Measurements from ENCODE around the gene IPPK. TPM values are rescaled to one million over a fixed set of nuclear protein-coding genes. Genes with fewer than 3 reads are reported as not detected.

The IPPK gene
- 39.5 TPM for total RNA-seq

- peaks cover 49% of the 10 kb centered on the region for H3K4me1 ChIP-seq
- no peaks in the 10 kb centered on the region for H3K9me3 ChIP-seq
- peak within 1 kb of the TSS; percentile 76 to 80 for H3K4me3 ChIP-seq
- intact Hi-C loops (cut with DNase I) = loop anchor here (5.0 kb wide), 1 partner anchor 92 kb away; the partner anchor contains the start of gene BICD2
- DNase-seq (ENCODE audit: extremely low spot score in 2 of 2) = peak in 1 of 2 donors; percentile 99
- peak within 1 kb of the TSS; percentile 82 for H3K27ac ChIP-seq
- no peaks in the 10 kb centered on the region for H3K27me3 ChIP-seq
- H3K36me3 ChIP-seq = no peaks in the 10 kb centered on the region
- TF ChIP-seq POLR2AphosphoS5 (IDR thresholded peaks at IDR 0.05; ENCODE audit: insufficient read depth in 1 of 2, low read depth in 1 of 2) (peak; percentile 95 to 96), CTCF (IDR thresholded peaks at IDR 0.05) (no peak), POLR2A (IDR thresholded peaks at IDR 0.05) (peak in 1 of 2 donors; percentile 39)
Observed at GRCh38 chr9:92669890-92670708, at the start of gene IPPK. IPPK (minus strand) TSS chr9:92670131; CDS start chr9:92669988, 143 bp downstream.

GRCh38 chr9:92719028-92719647, 49.2 kb upstream of the IPPK start:
- Histone ChIP-seq H3K27ac (no peak overlapping the region), H3K27me3 (no peaks in the 10 kb centered on the region), H3K9me3 (no peaks in the 10 kb centered on the region), H3K4me1 (peaks cover 56% of the 10 kb centered on the region), H3K4me3 (no peak overlapping the region), H3K36me3 (peaks cover 0 to 63% of the 10 kb centered on the region in 2 donors)
- intact Hi-C loops (cut with DNase I) = loop anchor here (2.0 kb wide), 1 partner anchor 72 kb away; no protein-coding TSS in a partner anchor
- DNase-seq (ENCODE audit: extremely low spot score in 2 of 2) = no peak
- TF ChIP-seq POLR2A (IDR thresholded peaks at IDR 0.05) (no peak), POLR2AphosphoS5 (IDR thresholded peaks at IDR 0.05; ENCODE audit: insufficient read depth in 1 of 2, low read depth in 1 of 2) (no peak), CTCF (IDR thresholded peaks at IDR 0.05) (no peak)

- intact Hi-C loops (cut with DNase I) = loop anchor here (2.0 kb wide), 1 partner anchor 72 kb away; no protein-coding TSS in a partner anchor
- TF ChIP-seq POLR2AphosphoS5 (IDR thresholded peaks at IDR 0.05; ENCODE audit: insufficient read depth in 1 of 2, low read depth in 1 of 2) = peak in 1 of 2 donors; percentile 19
- no peak for TF ChIP-seq CTCF (IDR thresholded peaks at IDR 0.05)
- no peak for TF ChIP-seq POLR2A (IDR thresholded peaks at IDR 0.05)
- Histone ChIP-seq H3K27ac (peak overlapping the region; percentile 70), H3K27me3 (no peaks in the 10 kb centered on the region), H3K4me3 (no peak overlapping the region), H3K9me3 (no peaks in the 10 kb centered on the region), H3K4me1 (peaks cover 49% of the 10 kb centered on the region), H3K36me3 (peaks cover 0 to 71% of the 10 kb centered on the region in 2 donors)
- DNase-seq (ENCODE audit: extremely low spot score in 2 of 2) = no peak
Observed at GRCh38 chr9:92718086-92719001, 48.4 kb upstream of the IPPK start.

- TF ChIP-seq POLR2AphosphoS5 (IDR thresholded peaks at IDR 0.05; ENCODE audit: insufficient read depth in 1 of 2, low read depth in 1 of 2) (no peak), CTCF (IDR thresholded peaks at IDR 0.05) (no peak), POLR2A (IDR thresholded peaks at IDR 0.05) (no peak)
- no peaks in the 10 kb centered on the region for H3K9me3 ChIP-seq
- peak overlapping the region; percentile 70 for H3K27ac ChIP-seq
- H3K36me3 ChIP-seq = peaks cover 0 to 78% of the 10 kb centered on the region in 2 donors
- H3K27me3 ChIP-seq = no peaks in the 10 kb centered on the region
- peaks cover 40% of the 10 kb centered on the region for H3K4me1 ChIP-seq
- no peak overlapping the region for H3K4me3 ChIP-seq
- intact Hi-C loops (cut with DNase I) = loop anchor here (2.0 kb wide), 1 partner anchor 73 kb away; no protein-coding TSS in a partner anchor
- DNase-seq (ENCODE audit: extremely low spot score in 2 of 2) = no peak
Observed at GRCh38 chr9:92717201-92718085, 47.5 kb upstream of the IPPK start.
